ENCODE data around the gene CTNNA2.

GRCh38 chr2:80417737-80418136 lies 904.9 kb downstream of the CTNNA2 start:
- TF ChIP-seq CTCF (IDR thresholded peaks at IDR 0.05): no peak
- no peak for TF ChIP-seq IRF3 (IDR thresholded peaks at IDR 0.05; ENCODE audit: low read depth, low read length)
- no peak for TF ChIP-seq ELF1 (IDR thresholded peaks at IDR 0.05)
- no peak for TF ChIP-seq EP300 (IDR thresholded peaks at IDR 0.05; ENCODE audit: borderline replicate concordance in 1 of 2, low read depth in 1 of 2, low read length in 1 of 2)
- TF ChIP-seq RFX5 (IDR thresholded peaks at IDR 0.05; ENCODE audit: low read length): no peak
- no peak for TF ChIP-seq REST (IDR thresholded peaks at IDR 0.05; ENCODE audit: low read depth, low read length)
- TF ChIP-seq TEAD4 (IDR thresholded peaks at IDR 0.05; ENCODE audit: borderline replicate concordance, insufficient read depth): no peak
- no peak for TF ChIP-seq YY1 (IDR thresholded peaks at IDR 0.05; ENCODE audit: low read depth)
- no peak for TF ChIP-seq SIN3A (IDR thresholded peaks at IDR 0.05; ENCODE audit: borderline replicate concordance, low read depth, low read length)
- no peak for TF ChIP-seq POLR2AphosphoS5 (IDR thresholded peaks at IDR 0.05; ENCODE audit: low read depth, low read length)
- TF ChIP-seq TCF12 (IDR thresholded peaks at IDR 0.05): no peak

All from SK-N-SH (cell line).